ENCODE results near the gene SLC38A11. TPM values are rescaled to one million over a fixed set of nuclear protein-coding genes. Genes with fewer than 3 reads are reported as not detected.
A peak's percentile ranks its signal among the peaks of the same experiment; 100 is the strongest.

The SLC38A11 gene
- total RNA-seq, 1 experiment from 2014 or later = not detected

- ChIA-PET CTCF (interaction anchor here (0.6 to 1.7 kb wide), 10 partner anchors 8 to 200 kb away, joined by 3 to 12 read pairs (median 6); partner anchors contain the start of gene COBLL1), POLR2A (interaction anchor here (0.9 kb wide), 1 partner anchor 72 kb away, joined by 3 read pairs; no protein-coding TSS in a partner anchor), RAD21 (ENCODE audit: low non-redundant PET in 1 of 2, low total read pairs in 2 of 2, uncharacterized antibody in 2 of 2, unreplicated experiment in 2 of 2) (no interaction called here)
- no peak overlapping the region for H3K9ac ChIP-seq (ENCODE audit: low read length)
- TF ChIP-seq SP1 (IDR thresholded peaks at IDR 0.05; ENCODE audit: low read depth) = no peak
- TF ChIP-seq ZBTB33 (IDR thresholded peaks at IDR 0.05; ENCODE audit: extremely low read depth, insufficient replicate concordance, low read length) = no peak
- TF ChIP-seq JUND (IDR thresholded peaks at IDR 0.05) = no peak
- peak; percentile 28 to 50 (median 31); a peak in 4 of 6 replicates for TF ChIP-seq CTCF (IDR thresholded peaks at IDR 0.05 in 2 of 3, conservative IDR thresholded peaks at IDR 0.05 in 1 of 3; ENCODE audit: borderline replicate concordance in 1 of 3, insufficient read depth in 1 of 3, low read depth in 2 of 3, low read length in 2 of 3)
- TF ChIP-seq ZNF274 (IDR thresholded peaks at IDR 0.05; ENCODE audit: low read depth, low read length) = no peak
- no peak for TF ChIP-seq SIN3A (IDR thresholded peaks at IDR 0.05; ENCODE audit: low read depth)
- no peak for TF ChIP-seq ZFX (IDR thresholded peaks at IDR 0.05)
- TF ChIP-seq RAD21 (IDR thresholded peaks at IDR 0.05; ENCODE audit: low read depth) = peak; percentile 53
- no peak for TF ChIP-seq MAX (IDR thresholded peaks at IDR 0.05)
- no peak for TF ChIP-seq SRF (IDR thresholded peaks at IDR 0.05; ENCODE audit: low read depth)
- peak; percentile 28; the same call in 1 of the 2 replicates for TF ChIP-seq CEBPB (IDR thresholded peaks at IDR 0.05; ENCODE audit: low read depth)
- TF ChIP-seq TCF7L2 (IDR thresholded peaks at IDR 0.05; ENCODE audit: borderline replicate concordance, extremely low read depth, insufficient read depth, insufficient read length) = no peak
- H3K27ac ChIP-seq (ENCODE audit: low read depth, low read length) = no peak overlapping the region
- H2AFZ ChIP-seq (ENCODE audit: low read depth, low read length, poor library complexity, severe bottlenecking) = peak overlapping the region; percentile 23
- intact Hi-C loops (cut with micrococcal nuclease) = no loop called here
- no peaks in the 10 kb centered on the region for H3K79me2 ChIP-seq (ENCODE audit: insufficient read depth, low read length)
- no peaks in the 10 kb centered on the region for H3K36me3 ChIP-seq (ENCODE audit: control insufficient read depth in 1 of 2, insufficient read depth in 2 of 2, low read length in 2 of 2)
- DNase-seq (ENCODE audit: low read depth, low spot score) (no peak), ATAC-seq (peak; percentile 62)
- no peaks in the 10 kb centered on the region for H3K9me2 ChIP-seq (ENCODE audit: insufficient read depth)
- no peaks in the 10 kb centered on the region for H3K27me3 ChIP-seq (ENCODE audit: insufficient read depth, low read length)
- H3K4me2 ChIP-seq (ENCODE audit: low read length) = 0 out of 2 replicates have a peak overlapping the region, but pooled peaks have one; percentile 12
- H3K4me3 ChIP-seq (replicated peaks in 1 of 2; ENCODE audit: low read depth in 1 of 2, low read length in 2 of 2) = no peak overlapping the region
- H3K4me1 ChIP-seq (ENCODE audit: control insufficient read depth in 1 of 2, insufficient read depth in 2 of 2, low read length in 2 of 2) = peaks cover 0 to 4% of the 10 kb centered on the region in 2 experiments; a peak in 2 of 4 replicates
- H3K9me3 ChIP-seq (ENCODE audit: control insufficient read depth in 1 of 2, insufficient read depth in 1 of 2, low read depth in 1 of 2, low read length in 2 of 2) = no peaks in the 10 kb centered on the region
- H4K20me1 ChIP-seq (ENCODE audit: insufficient read depth) = no peaks in the 10 kb centered on the region
- no TSS peak for BruUV-seq (replicated peaks)
Measured at GRCh38 chr2:164913640-164914350, 41.5 kb downstream of the SLC38A11 start.

Measured in HCT116 (cell line).